Sciatic nerve (tissue), 2 donors: ENCODE data around the gene WASHC4. TPM values are rescaled to one million over a fixed set of nuclear protein-coding genes. Genes with fewer than 3 reads are reported as not detected.

Experiments used
- ATAC-seq: fragments of 200-7000 bp; cut with Tn5 transposase; one replicate; pipeline ENCODE4 v1.9.1; 2020; ENCODE audit warnings: mild to moderate bottlenecking, moderate library complexity
- DNase-seq: peaks from one replicate; pipeline ENCODE4 v3.0.0-alpha.2; 2020; ENCODE audit warnings: low spot score
- intact Hi-C: fragments of 100-400 bp; cut with DNase I; formaldehyde crosslinking; loops from one replicate; pipeline ENCODE4 v1.14.2; 2022
- total RNA-seq: library from RNA; stranded (reverse); fragmentation: NEBNext Ultra II Directional; extraction: Animal tissue kit (Norgen Biotek cat#: 25700); gene quantifications from one replicate; pipeline ENCODE4 v1.2.1, GENCODE V29; 2021
- donor health status: DM: no; HTN: no; CAD: no.
- donor health status: DM: no; HTN: no; CAD: no.

The WASHC4 gene
- total RNA-seq = 78.4 TPM

GRCh38 chr12:105107494-105108371 lies at the start of gene WASHC4:
WASHC4 (plus strand) TSS chr12:105107731; CDS start chr12:105107801, 70 bp downstream.
- DNase-seq (peak; percentile 97), ATAC-seq (peak; percentile 99)
- intact Hi-C loops = no loop called here

- intact Hi-C loops = no loop called here
- no peak for DNase-seq
- ATAC-seq = no peak
Observed at GRCh38 chr12:105060715-105061378, 46.7 kb upstream of the WASHC4 start.

- DNase-seq = no peak
- intact Hi-C loops = no loop called here
- no peak for ATAC-seq
Observed at GRCh38 chr12:105064564-105065178, 42.9 kb upstream of the WASHC4 start.

- DNase-seq (no peak), ATAC-seq (peak; percentile 26)
- intact Hi-C loops = no loop called here
Observed at GRCh38 chr12:105067511-105068031, 40.0 kb upstream of the WASHC4 start.

- intact Hi-C loops = no loop called here
- ATAC-seq = peak; percentile 17
- DNase-seq = no peak
Observed at GRCh38 chr12:105069936-105070702, 37.4 kb upstream of the WASHC4 start.

GRCh38 chr12:105071981-105072380 lies 35.5 kb upstream of the WASHC4 start:
- ATAC-seq (no peak), DNase-seq (no peak)
- intact Hi-C loops = no loop called here

- DNase-seq (no peak), ATAC-seq (no peak)
- intact Hi-C loops = no loop called here
Observed at GRCh38 chr12:105072888-105073488, 34.5 kb upstream of the WASHC4 start.

- intact Hi-C loops = no loop called here
- ATAC-seq (peak; percentile 58), DNase-seq (no peak)
Observed at GRCh38 chr12:105076098-105076497, 31.4 kb upstream of the WASHC4 start.

GRCh38 chr12:105076913-105077312 lies 30.6 kb upstream of the WASHC4 start:
- peak; percentile 4 for ATAC-seq
- no peak for DNase-seq
- intact Hi-C loops = no loop called here

- ATAC-seq (peak; percentile 78), DNase-seq (no peak)
- intact Hi-C loops = no loop called here
Observed at GRCh38 chr12:105077435-105077834, 30.1 kb upstream of the WASHC4 start.

GRCh38 chr12:105078712-105079570 lies 28.6 kb upstream of the WASHC4 start:
- ATAC-seq (no peak), DNase-seq (no peak)
- intact Hi-C loops = no loop called here

GRCh38 chr12:105083031-105083430 lies 24.5 kb upstream of the WASHC4 start:
- no peak for DNase-seq

GRCh38 chr12:105083551-105084105 lies 23.9 kb upstream of the WASHC4 start:
- intact Hi-C loops = no loop called here
- peak; percentile 85 for ATAC-seq
- DNase-seq = peak; percentile 73

More at GRCh38 chr12:105083031-105083430, 24.5 kb upstream of the WASHC4 start:
- intact Hi-C loops = no loop called here
- no peak for ATAC-seq

- DNase-seq (peak; percentile 90), ATAC-seq (peak; percentile 95)
- intact Hi-C loops = no loop called here
Observed at GRCh38 chr12:105084251-105085250, 23.0 kb upstream of the WASHC4 start, which contains the start of gene ALDH1L2. ALDH1L2 (minus strand) TSS chr12:105084458; CDS start chr12:105084436, 22 bp downstream.

GRCh38 chr12:105085501-105085900 lies 22.0 kb upstream of the WASHC4 start:
- ATAC-seq (no peak), DNase-seq (no peak)
- intact Hi-C loops = no loop called here

GRCh38 chr12:105089817-105090216 lies 17.7 kb upstream of the WASHC4 start:
- ATAC-seq = no peak
- no peak for DNase-seq
- intact Hi-C loops = no loop called here
